WTC11 (cell line): ENCODE measurements around the gene WWOX.

Source experiments
- CREB1 ChIP-seq: sonication (generic); formaldehyde crosslinking; IDR thresholded peaks from 2 replicates; pipeline ENCODE4 v1.8.0; 2023; ENCODE audit warnings: mild to moderate bottlenecking, missing genetic modification reagents
- CREM ChIP-seq: sonication (generic); formaldehyde crosslinking; IDR thresholded peaks from 2 replicates; pipeline ENCODE4 v1.8.1; 2022; ENCODE audit warnings: mild to moderate bottlenecking, missing genetic modification reagents, moderate library complexity
- ETV6 ChIP-seq: sonication (generic); formaldehyde crosslinking; IDR thresholded peaks from 2 replicates; pipeline ENCODE4 v1.8.1; 2022; ENCODE audit warnings: mild to moderate bottlenecking, missing genetic modification reagents
- FOXJ3 ChIP-seq: sonication (generic); formaldehyde crosslinking; IDR thresholded peaks from 2 replicates; pipeline ENCODE4 v1.9.0; 2021; ENCODE audit warnings: missing genetic modification reagents, mild to moderate bottlenecking, borderline replicate concordance
- NR3C1 ChIP-seq: sonication (generic); formaldehyde crosslinking; conservative IDR thresholded peaks from 2 replicates; pipeline ENCODE4 v1.8.1; 2023; ENCODE audit warnings: low read depth, mild to moderate bottlenecking, missing genetic modification reagents
- TEAD4 ChIP-seq: sonication (generic); formaldehyde crosslinking; IDR thresholded peaks from 2 replicates; pipeline ENCODE4 v1.8.0; 2022; ENCODE audit warnings: mild to moderate bottlenecking, missing genetic modification reagents
- ZNF138 ChIP-seq: sonication (generic); formaldehyde crosslinking; conservative IDR thresholded peaks from 2 replicates; pipeline ENCODE4 v1.8.1; 2022; ENCODE audit warnings: mild to moderate bottlenecking, moderate library complexity, missing genetic modification reagents
- TF ChIP-seq, protein P1 (sequence below): fragments of 200-600 bp; IDR thresholded peaks from 2 replicates; pipeline ENCODE4 v1.8.0; 2022; ENCODE audit warnings: antibody characterized with exemption
- TF ChIP-seq, protein P2 (sequence below): sonication (generic); formaldehyde crosslinking; IDR thresholded peaks from 2 replicates; pipeline ENCODE4 v1.8.1; 2023; ENCODE audit warnings: mild to moderate bottlenecking, missing genetic modification reagents

DNA sequence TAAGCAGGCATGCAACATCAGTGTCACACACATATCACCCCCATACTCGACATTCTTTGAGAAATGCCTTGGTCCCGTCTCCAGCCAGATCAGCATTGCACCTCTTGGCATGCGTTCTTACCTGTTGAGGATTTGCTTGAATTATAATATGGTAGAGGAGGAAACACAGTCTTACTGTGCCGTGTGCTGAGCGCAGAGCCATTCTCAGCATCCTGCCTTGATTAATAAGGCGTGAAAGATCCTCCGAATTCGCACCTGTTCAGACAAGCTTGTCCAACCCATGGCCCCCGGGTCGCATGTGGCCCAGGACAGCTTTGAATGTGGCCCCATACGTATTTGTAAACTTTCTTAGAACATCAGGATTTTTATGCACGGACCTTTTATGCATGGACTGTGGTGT, 408.1 kb downstream of the WWOX start:
- no peak for TF ChIP-seq TEAD4 (CRISPR knock-in tag)
- TF ChIP-seq, protein P1, sequence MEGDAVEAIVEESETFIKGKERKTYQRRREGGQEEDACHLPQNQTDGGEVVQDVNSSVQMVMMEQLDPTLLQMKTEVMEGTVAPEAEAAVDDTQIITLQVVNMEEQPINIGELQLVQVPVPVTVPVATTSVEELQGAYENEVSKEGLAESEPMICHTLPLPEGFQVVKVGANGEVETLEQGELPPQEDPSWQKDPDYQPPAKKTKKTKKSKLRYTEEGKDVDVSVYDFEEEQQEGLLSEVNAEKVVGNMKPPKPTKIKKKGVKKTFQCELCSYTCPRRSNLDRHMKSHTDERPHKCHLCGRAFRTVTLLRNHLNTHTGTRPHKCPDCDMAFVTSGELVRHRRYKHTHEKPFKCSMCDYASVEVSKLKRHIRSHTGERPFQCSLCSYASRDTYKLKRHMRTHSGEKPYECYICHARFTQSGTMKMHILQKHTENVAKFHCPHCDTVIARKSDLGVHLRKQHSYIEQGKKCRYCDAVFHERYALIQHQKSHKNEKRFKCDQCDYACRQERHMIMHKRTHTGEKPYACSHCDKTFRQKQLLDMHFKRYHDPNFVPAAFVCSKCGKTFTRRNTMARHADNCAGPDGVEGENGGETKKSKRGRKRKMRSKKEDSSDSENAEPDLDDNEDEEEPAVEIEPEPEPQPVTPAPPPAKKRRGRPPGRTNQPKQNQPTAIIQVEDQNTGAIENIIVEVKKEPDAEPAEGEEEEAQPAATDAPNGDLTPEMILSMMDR = no peak
- TF ChIP-seq CREB1 = no peak
- TF ChIP-seq ZNF138 (CRISPR knock-in tag) = no peak
- TF ChIP-seq, protein P2, sequence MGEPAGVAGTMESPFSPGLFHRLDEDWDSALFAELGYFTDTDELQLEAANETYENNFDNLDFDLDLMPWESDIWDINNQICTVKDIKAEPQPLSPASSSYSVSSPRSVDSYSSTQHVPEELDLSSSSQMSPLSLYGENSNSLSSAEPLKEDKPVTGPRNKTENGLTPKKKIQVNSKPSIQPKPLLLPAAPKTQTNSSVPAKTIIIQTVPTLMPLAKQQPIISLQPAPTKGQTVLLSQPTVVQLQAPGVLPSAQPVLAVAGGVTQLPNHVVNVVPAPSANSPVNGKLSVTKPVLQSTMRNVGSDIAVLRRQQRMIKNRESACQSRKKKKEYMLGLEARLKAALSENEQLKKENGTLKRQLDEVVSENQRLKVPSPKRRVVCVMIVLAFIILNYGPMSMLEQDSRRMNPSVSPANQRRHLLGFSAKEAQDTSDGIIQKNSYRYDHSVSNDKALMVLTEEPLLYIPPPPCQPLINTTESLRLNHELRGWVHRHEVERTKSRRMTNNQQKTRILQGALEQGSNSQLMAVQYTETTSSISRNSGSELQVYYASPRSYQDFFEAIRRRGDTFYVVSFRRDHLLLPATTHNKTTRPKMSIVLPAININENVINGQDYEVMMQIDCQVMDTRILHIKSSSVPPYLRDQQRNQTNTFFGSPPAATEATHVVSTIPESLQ (CRISPR knock-in tag) = no peak
- no peak for TF ChIP-seq ETV6
- no peak for TF ChIP-seq FOXJ3 (CRISPR knock-in tag)
- TF ChIP-seq NR3C1 (CRISPR knock-in tag) = no peak
- TF ChIP-seq CREM (CRISPR knock-in tag) = no peak
